HEK293 (cell line): ENCODE data around the gene PDE3A.

Source experiments
- CTCF ChIP-seq: fragments of 450-650 bp; formaldehyde crosslinking; IDR thresholded peaks from 2 replicates; pipeline ENCODE4 v1.5.1; 2016; ENCODE audit warnings: missing biosample characterization, missing genetic modification characterization
- PRDM4 ChIP-seq: fragments of 450-650 bp; formaldehyde crosslinking; IDR thresholded peaks from 2 replicates; pipeline ENCODE4 v1.5.1; 2017; ENCODE audit warnings: missing biosample characterization, missing genetic modification characterization
- SP7 ChIP-seq: fragments of 450-650 bp; formaldehyde crosslinking; IDR thresholded peaks from 2 replicates; pipeline ENCODE4 v1.5.1; 2016; ENCODE audit warnings: missing biosample characterization, missing genetic modification characterization
- ZSCAN23 ChIP-seq: fragments of 450-650 bp; formaldehyde crosslinking; IDR thresholded peaks from 2 replicates; pipeline ENCODE4 v1.5.1; 2016; ENCODE audit warnings: missing biosample characterization, missing genetic modification characterization

DNA sequence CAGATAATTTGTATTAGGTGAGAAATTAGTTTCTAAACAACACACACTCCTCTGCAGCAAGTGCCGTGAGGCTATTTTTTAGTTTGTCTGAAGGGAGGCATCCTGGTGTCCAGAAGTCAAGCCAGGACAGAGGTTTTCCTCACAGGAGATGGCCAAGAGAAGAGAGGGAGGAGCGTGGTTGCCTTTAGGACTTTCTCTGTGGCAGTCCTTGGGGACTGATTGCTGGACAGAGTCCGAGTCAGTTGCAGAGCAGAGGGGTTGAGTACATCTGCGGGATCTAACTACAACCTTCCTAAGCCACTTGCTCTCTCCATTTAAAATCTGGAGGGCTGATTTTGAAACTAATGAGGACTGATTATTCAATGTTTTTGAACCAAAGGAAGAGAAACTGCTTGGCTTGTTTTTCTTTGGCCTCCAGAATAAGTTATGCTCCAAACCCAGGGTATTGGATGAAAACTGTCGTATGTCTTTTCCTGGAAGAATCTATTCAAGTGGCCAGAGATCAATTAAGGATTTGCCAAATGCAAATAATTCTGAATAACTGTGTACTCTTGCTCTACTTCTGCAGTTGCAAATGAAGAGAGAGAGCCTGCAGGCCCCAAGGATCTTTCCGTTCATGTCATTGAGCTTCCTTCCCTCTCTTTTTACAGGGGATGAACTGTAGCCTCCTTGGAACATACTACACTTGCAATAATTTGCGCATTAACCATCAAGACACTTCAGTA, 328.0 kb downstream of the PDE3A start:
- TF ChIP-seq ZSCAN23 (no peak), CTCF (no peak), PRDM4 (no peak), SP7 (tag by site-specific recombination) (no peak)
